ENCODE measurements around the gene ZDHHC3.

GRCh38 chr3:44885618-44886017 lies 90.4 kb downstream of the ZDHHC3 start:
- TF ChIP-seq FOXM1 (IDR thresholded peaks at IDR 0.05; ENCODE audit: borderline replicate concordance), result no peak
- TF ChIP-seq SUZ12 (IDR thresholded peaks at IDR 0.05), result no peak
- no peak for TF ChIP-seq ARNT (IDR thresholded peaks at IDR 0.05)
- no peak for TF ChIP-seq HDGF (IDR thresholded peaks at IDR 0.05; ENCODE audit: borderline replicate concordance)
- no peak for TF ChIP-seq SP1 (IDR thresholded peaks at IDR 0.05)
- no peak for TF ChIP-seq ZNF384 (IDR thresholded peaks at IDR 0.05)
- no peak for TF ChIP-seq PKNOX1 (IDR thresholded peaks at IDR 0.05)
- no peak for TF ChIP-seq ELF4 (IDR thresholded peaks at IDR 0.05)
- TF ChIP-seq FOXA1 (IDR thresholded peaks at IDR 0.05), result no peak
- TF ChIP-seq L3MBTL2 (conservative IDR thresholded peaks at IDR 0.05), result no peak
- no peak for TF ChIP-seq BHLHE40 (IDR thresholded peaks at IDR 0.05; ENCODE audit: borderline replicate concordance)
